ENCODE data around the gene ZNF835.

ZNF835 gene

GRCh38 chr19:56663931-56664500 lies 7.5 kb downstream of the ZNF835 start:
- no peak for DNase-seq (ENCODE audit: low spot score)

GRCh38 chr19:56661248-56661647 lies 10.3 kb downstream of the ZNF835 start:
- no peak for DNase-seq (ENCODE audit: low spot score)

- DNase-seq (ENCODE audit: low spot score): no peak
Measured at GRCh38 chr19:56660381-56661107, 11.0 kb downstream of the ZNF835 start.

- no peak for DNase-seq (ENCODE audit: low spot score)
Measured at GRCh38 chr19:56654151-56654550, 17.4 kb downstream of the ZNF835 start.

GRCh38 chr19:56643460-56643955 lies 28.0 kb downstream of the ZNF835 start:
- no peak for DNase-seq (ENCODE audit: low spot score)

GRCh38 chr19:56642711-56643459 lies 28.7 kb downstream of the ZNF835 start, which contains the start of gene SMIM17:
TSS of gene SMIM17 (plus strand) at chr19:56643159. CDS start at chr19:56645668, 2,509 bp downstream.
- DNase-seq (ENCODE audit: low spot score): no peak

- no peak for DNase-seq (ENCODE audit: low spot score)
Measured at GRCh38 chr19:56639217-56639616, 32.3 kb downstream of the ZNF835 start.

GRCh38 chr19:56637976-56638555 lies 33.5 kb downstream of the ZNF835 start:
- DNase-seq (ENCODE audit: low spot score): no peak

- DNase-seq (ENCODE audit: low spot score): no peak
Measured at GRCh38 chr19:56633021-56633420, 38.5 kb downstream of the ZNF835 start.

- no peak for DNase-seq (ENCODE audit: low spot score)
Measured at GRCh38 chr19:56625708-56626107, 45.8 kb downstream of the ZNF835 start.

- no peak for DNase-seq (ENCODE audit: low spot score)
Measured at GRCh38 chr19:56623006-56623405, 48.6 kb downstream of the ZNF835 start.

- DNase-seq (ENCODE audit: low spot score): no peak
Measured at GRCh38 chr19:56622374-56622773, 49.2 kb downstream of the ZNF835 start.

GRCh38 chr19:56619121-56619520 lies 52.4 kb downstream of the ZNF835 start:
- no peak for DNase-seq (ENCODE audit: low spot score)

GRCh38 chr19:56617531-56617930 lies 54.0 kb downstream of the ZNF835 start:
- no peak for DNase-seq (ENCODE audit: low spot score)

GRCh38 chr19:56613639-56614038 lies 57.9 kb downstream of the ZNF835 start:
- no peak for DNase-seq (ENCODE audit: low spot score)

GRCh38 chr19:56612737-56613136 lies 58.8 kb downstream of the ZNF835 start:
- DNase-seq (ENCODE audit: low spot score): no peak

Measured in D341Med (cell line).